Cerebellar nuclear complex (tissue), 1 donor: ENCODE results near the gene KCTD11.
"Not testable (repeated sequence)": the region's sequence is repeated elsewhere in the genome, so short reads cannot be mapped to it uniquely, and the experiment has no call there.

Experiments used
- DNase-seq, 2 experiments: peaks; one replicate each; lab custom pipeline; 2025; lab: John Stamatoyannopoulos, UW

Gene KCTD11

DNA sequence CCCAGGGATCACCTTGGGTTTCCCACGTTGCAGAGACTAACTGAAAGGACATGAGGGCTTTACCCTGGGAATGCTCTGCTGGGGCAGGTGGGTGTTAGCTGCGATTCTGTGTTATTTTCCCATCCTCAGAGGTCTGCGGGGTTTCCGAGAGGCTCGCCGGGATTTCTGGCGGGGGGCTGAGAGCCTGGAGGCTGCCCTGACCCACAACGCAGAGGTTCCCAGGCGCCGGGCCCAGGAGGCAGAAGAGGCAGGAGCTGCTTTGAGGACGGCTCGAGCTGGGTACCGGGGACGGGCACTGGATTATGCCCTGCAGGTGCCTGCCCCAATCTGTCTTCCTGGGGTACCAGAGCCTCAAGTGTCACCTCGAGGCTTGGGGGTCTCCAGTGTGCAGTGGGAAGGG, 8.7 kb upstream of the KCTD11 start:
- DNase-seq = no peak

DNA sequence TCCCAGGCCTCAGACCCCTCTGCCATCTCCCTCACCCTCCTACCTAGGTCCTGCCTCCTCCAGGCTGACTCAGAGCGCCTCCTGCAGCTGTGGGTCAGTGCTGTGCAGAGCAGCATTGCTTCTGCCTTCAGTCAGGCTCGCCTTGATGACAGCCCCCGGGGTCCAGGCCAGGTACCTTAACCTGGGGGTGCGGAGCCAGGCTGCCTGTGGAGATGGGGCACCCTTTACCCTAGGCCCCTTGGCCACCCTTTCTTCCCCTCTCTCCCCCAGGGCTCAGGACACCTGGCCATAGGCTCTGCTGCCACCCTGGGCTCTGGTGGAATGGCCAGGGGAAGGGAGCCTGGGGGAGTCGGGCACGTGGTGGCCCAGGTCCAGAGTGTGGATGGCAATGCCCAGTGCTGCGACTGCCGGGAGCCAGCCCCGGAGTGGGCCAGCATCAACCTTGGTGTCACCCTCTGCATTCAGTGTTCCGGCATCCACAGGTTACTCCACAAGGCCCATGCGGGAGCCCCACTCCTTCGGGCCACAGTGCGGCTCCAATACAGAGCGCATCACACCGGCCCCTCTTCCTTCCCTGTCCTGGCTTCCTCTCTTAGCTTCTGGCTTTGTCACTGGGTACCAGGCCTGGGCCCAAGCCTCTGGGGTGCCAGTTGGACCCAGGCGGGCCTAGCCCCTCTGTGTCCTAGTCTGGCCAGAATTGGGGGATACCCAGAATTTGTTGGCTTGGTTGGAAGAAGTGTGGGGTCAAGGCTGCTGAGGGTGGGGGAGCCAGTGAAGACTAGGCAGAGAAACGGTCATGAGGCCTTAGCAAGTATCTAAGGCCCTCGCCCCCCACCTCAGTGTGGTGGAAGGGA, 5.0 kb upstream of the KCTD11 start:
- DNase-seq = no peak

DNA sequence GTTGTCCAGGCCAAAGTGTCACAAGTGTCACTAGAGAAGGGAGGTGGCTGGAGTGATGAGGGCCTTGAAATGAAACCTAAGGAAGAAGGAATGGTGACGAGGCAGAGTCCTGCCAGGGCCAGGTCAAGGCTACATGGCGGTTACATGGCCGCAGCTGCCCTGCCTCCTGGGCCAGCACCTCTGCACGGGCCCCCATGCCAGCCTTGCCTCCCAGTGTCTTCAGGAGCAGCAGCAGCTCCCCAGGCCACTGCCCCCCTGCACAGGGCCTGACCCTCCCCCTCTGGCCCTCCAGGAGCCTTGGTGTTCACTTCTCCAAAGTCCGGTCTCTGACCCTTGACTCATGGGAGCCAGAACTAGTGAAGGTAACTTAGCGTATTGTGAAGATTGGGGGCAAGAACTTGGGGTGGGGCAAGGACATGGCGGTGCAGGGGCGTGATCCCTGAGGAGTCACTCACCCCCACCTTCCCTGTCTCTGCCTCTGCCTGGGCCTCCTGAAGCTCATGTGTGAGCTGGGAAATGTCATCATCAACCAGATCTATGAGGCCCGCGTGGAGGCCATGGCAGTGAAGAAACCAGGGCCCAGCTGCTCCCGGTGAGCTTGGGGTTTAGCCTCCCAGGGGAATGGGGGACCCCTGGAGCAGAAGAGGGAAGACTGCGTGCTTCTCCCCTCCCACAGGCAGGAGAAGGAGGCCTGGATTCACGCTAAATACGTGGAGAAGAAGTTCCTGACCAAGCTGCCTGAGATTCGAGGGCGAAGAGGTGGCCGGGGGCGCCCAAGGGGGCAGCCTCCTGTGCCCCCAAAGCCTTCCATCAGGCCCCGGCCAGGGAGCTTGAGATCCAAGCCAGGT, 4.1 kb upstream of the KCTD11 start:
- no peak for DNase-seq

GRCh38 chr17:7348478-7349242, 3.3 kb upstream of the KCTD11 start:
- no peak for DNase-seq

DNA sequence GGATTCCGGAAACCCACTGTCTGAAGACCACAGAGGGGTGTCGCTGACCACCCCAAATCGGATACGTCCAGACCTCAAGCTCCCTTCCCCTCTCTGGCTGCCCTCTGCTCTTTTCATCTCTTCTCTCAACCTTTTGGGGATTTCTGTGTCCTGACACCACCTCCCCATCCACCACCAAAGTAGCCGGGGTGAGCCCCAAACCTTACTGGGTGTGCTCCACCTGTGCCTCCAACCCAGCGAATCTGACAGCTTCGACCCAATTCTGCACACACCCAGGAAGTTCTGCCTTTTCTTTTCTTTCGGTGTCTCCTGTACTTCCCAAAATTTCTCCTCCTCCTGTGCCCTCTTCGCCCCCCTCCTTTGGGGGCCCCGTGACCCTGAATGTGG, 534 bp downstream of the KCTD11 start:
- no peak for DNase-seq

DNA sequence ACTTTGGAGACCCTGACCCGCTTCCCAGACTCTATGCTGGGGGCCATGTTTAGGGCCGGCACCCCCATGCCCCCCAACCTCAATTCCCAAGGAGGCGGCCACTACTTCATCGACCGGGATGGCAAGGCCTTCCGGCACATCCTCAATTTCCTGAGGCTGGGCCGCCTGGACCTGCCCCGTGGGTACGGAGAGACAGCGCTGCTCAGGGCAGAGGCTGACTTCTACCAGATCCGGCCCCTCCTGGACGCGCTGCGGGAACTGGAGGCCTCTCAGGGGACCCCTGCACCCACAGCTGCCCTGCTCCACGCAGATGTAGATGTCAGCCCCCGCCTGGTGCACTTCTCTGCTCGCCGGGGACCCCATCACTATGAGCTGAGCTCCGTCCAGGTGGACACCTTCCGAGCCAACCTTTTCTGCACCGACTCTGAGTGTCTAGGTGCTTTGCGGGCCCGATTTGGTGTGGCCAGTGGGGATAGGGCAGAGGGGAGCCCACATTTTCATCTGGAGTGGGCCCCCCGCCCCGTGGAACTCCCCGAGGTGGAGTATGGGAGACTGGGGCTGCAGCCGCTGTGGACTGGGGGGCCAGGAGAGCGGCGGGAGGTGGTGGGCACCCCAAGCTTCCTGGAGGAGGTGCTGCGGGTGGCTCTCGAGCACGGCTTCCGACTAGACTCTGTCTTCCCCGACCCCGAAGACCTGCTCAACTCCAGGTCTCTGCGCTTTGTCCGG, 1.1 kb downstream of the KCTD11 start:
- no peak for DNase-seq

- DNase-seq = no peak
Observed at GRCh38 chr17:7354262-7354843, 2.4 kb downstream of the KCTD11 start.

GRCh38 chr17:7355053-7355452, 3.1 kb downstream of the KCTD11 start, which contains the start of gene TMEM95:
TSS of gene TMEM95 (plus strand) at chr17:7355156. CDS start at chr17:7355205, 49 bp downstream.
- DNase-seq = no peak

- DNase-seq = no peak
Observed at GRCh38 chr17:7355573-7355972, 3.6 kb downstream of the KCTD11 start.

DNA sequence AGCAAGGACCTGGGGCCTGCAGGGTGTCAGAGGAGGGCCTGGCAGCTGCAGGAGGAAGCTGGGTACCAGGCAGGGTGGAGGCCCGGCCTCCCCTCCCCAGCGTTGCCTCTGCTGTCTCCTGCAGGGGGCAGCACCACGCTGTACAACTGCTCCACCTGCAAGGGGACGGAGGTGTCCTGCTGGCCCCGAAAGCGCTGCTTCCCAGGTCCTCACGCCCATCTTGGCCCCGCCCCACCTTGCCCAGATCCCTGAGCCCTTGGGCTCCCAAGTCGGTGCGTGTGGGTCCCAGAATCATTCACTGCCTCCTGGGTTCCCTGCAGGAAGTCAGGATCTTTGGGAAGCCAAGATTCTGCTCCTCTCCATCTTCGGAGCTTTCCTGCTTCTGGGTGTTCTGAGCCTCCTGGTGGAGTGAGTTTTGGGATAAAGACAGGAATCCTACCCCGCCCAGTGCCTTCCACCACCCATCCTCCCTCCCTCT, 4.1 kb downstream of the KCTD11 start:
- peak in 1 of 2 experiments; percentile 57 for DNase-seq

DNA sequence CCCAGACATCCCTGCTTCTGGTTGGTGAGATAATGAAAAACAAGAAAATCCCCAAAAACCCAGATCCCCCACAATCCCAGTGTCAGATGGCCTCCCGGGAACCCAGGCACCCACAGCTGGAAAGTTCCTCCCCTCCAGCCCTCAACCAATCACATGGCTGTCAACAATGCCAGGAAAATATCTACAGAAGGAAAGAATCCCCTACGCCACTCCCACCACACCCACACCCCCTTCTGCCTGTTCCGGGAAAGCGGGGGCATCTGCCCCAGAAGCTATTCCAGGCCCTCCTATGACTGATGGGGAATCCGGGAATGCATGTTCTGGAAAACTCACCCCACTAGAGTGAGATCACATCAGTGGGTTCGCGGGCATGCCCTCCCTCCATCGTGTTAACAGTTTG, 4.8 kb downstream of the KCTD11 start:
- no peak for DNase-seq

GRCh38 chr17:7357381-7357780, 5.4 kb downstream of the KCTD11 start:
- no peak for DNase-seq

DNA sequence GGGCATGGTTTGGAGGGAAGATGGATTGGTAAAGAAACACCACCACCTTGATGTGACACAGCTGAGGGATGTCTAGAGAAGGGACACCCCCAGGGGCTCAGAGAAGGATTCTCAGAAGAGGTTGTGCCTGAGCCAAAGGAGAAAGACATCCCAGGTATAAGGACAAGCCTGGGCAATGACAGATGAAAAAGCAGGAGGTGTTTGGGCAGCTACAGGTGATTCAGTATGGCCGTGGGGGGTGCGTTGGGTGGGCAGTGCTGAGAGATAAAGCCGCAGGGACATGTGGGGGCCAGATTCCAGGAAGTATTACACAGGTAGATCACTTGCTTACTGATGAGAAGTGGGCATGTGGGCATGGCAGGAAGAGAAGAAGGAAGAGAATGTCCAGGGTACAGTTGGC, 9.9 kb downstream of the KCTD11 start:
- no peak for DNase-seq

DNA sequence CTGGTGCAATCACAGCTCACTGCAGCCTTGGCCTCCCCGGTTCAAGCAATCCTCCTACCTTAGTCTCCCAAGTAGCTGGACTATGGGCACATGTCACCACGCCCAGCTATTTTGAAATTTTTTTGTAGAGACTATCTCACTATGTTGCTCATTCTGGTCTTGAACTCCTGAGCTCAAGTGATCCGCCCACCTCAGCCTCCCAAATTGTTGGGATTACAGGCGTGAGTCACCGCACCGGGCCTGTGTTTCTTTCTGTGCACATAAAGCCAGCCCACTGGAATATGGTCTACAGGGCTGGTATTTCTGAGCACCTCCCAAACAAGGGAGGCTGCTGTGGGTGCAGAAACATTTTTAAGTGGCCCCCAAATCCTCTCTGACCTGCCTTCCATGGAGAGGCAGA, 11.3 kb downstream of the KCTD11 start:
- no peak for DNase-seq

GRCh38 chr17:7365963-7366362, 14.0 kb downstream of the KCTD11 start:
- not testable (repeated sequence) for DNase-seq

GRCh38 chr17:7367083-7367482, 15.1 kb downstream of the KCTD11 start:
- DNase-seq = no peak

- no peak for DNase-seq
Observed at GRCh38 chr17:7367918-7368598, 16.1 kb downstream of the KCTD11 start.

GRCh38 chr17:7368599-7368994, 16.6 kb downstream of the KCTD11 start:
- DNase-seq = not testable (repeated sequence)

GRCh38 chr17:7369825-7370224, 17.9 kb downstream of the KCTD11 start:
- DNase-seq = no peak

DNA sequence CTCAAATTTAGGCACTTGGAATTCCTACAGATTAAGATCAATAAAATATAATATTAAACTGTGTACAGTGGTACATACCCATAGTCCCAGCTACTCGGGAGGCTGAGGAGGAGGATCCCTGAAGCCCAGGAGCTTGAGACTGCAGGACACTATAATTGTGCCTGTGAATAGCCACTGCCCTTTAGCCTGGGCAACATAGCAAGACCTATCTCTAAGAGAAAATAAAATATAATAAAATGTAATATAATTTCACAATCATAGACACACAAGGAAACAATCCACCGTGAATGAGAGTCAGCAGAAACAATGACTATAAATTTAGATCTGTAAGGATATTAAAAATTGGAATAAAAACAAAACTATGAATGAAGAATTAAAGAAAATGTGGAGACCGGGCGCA, 18.9 kb downstream of the KCTD11 start:
- no peak for DNase-seq
